Mesothelial cell of epicardium (in vitro differentiated cells): ENCODE data around the gene TIFAB. TPM values are rescaled to one million over a fixed set of nuclear protein-coding genes. Genes with fewer than 3 reads are reported as not detected.
A peak's percentile ranks its signal among the peaks of the same experiment; 100 is the strongest.

Experiments used
- DNase-seq, 2 experiments: peaks; one replicate each; pipeline ENCODE4 v3.0.0; 2021; ENCODE audit warnings: low spot score in 2 of 2; ENCODE audit not compliant: unreplicated experiment in 2 of 2
- H3K27ac Mint-ChIP-seq: 2 replicates; pipeline ENCODE4 v1.8.0; 2021; ENCODE audit warnings: mixed read lengths
- H3K27me3 Mint-ChIP-seq: 2 replicates; pipeline ENCODE4 v1.8.0; 2021; ENCODE audit warnings: low read depth, mixed read lengths
- H3K36me3 Mint-ChIP-seq: 2 replicates; pipeline ENCODE4 v1.8.0; 2021; ENCODE audit warnings: mixed read lengths
- H3K4me1 Mint-ChIP-seq: 2 replicates; pipeline ENCODE4 v1.8.0; 2021; ENCODE audit warnings: mixed read lengths
- H3K4me3 Mint-ChIP-seq: 2 replicates; pipeline ENCODE4 v1.8.0; 2021; ENCODE audit warnings: mild to moderate bottlenecking, moderate library complexity, mixed read lengths
- H3K9me3 Mint-ChIP-seq: 2 replicates; pipeline ENCODE4 v1.8.0; 2021; ENCODE audit warnings: mixed read lengths
- CTCF ChIP-seq: fragments of 200-600 bp; sonication (generic); IDR thresholded peaks from one replicate; pipeline ENCODE4 v1.5.0; 2021; ENCODE audit warnings: antibody characterized with exemption; ENCODE audit not compliant: unreplicated experiment
- total RNA-seq: library from RNA; stranded (reverse); gene quantifications from 3 replicates; pipeline ENCODE4 v1.2.1, GENCODE V29; 2021

Gene TIFAB
- total RNA-seq, 1 donor from 2014 or later = not detected

GRCh38 chr5:135488727-135489465 lies 36.7 kb upstream of the TIFAB start:
- Mint-ChIP-seq H3K27me3 (peaks cover 96% of the 10 kb centered on the region), H3K27ac (no peak overlapping the region), H3K4me3 (peak overlapping the region; percentile 74), H3K36me3 (no peaks in the 10 kb centered on the region), H3K9me3 (no peaks in the 10 kb centered on the region), H3K4me1 (peaks cover 33% of the 10 kb centered on the region)
- TF ChIP-seq CTCF = no peak
- DNase-seq = peak in 1 of 2 experiments; percentile 65

- no peak for TF ChIP-seq CTCF
- no peak for DNase-seq
- Mint-ChIP-seq H3K4me1 (peaks cover 29% of the 10 kb centered on the region), H3K4me3 (peak overlapping the region; percentile 74), H3K36me3 (no peaks in the 10 kb centered on the region), H3K27ac (no peak overlapping the region), H3K27me3 (peaks cover 93% of the 10 kb centered on the region), H3K9me3 (no peaks in the 10 kb centered on the region)
Measured at GRCh38 chr5:135487839-135488514, 35.8 kb upstream of the TIFAB start.

DNA sequence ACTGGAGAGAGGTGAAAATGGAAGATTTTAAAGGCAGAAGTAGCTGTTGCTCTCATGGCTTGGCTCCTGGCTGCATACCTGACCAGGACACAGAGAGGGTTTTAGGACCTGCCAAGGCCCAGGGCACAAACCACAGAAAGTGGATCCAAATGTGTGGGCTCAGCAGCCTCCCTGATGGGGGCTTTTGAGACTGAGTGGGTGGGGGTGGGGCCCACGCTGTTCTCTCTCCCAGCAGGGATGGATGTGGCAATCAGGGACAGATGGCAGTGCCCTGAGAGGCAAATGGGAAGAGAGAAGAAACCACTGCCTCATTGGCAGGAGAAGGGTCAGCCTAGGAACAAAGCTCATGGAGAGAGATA lies 34.9 kb upstream of the TIFAB start:
- H3K4me1 Mint-ChIP-seq = peaks cover 29% of the 10 kb centered on the region
- no peak overlapping the region for H3K4me3 Mint-ChIP-seq
- DNase-seq = no peak
- no peaks in the 10 kb centered on the region for H3K36me3 Mint-ChIP-seq
- H3K27me3 Mint-ChIP-seq = peaks cover 84% of the 10 kb centered on the region
- no peaks in the 10 kb centered on the region for H3K9me3 Mint-ChIP-seq
- no peak for TF ChIP-seq CTCF
- no peak overlapping the region for H3K27ac Mint-ChIP-seq

GRCh38 chr5:135486131-135487036 lies 34.2 kb upstream of the TIFAB start:
- Mint-ChIP-seq H3K4me1 (peaks cover 26% of the 10 kb centered on the region), H3K4me3 (no peak overlapping the region), H3K27me3 (peaks cover 78% of the 10 kb centered on the region), H3K9me3 (no peaks in the 10 kb centered on the region), H3K27ac (no peak overlapping the region), H3K36me3 (no peaks in the 10 kb centered on the region)
- TF ChIP-seq CTCF = no peak
- no peak for DNase-seq

- Mint-ChIP-seq H3K27me3 (peaks cover 72% of the 10 kb centered on the region), H3K9me3 (no peaks in the 10 kb centered on the region), H3K36me3 (no peaks in the 10 kb centered on the region), H3K4me3 (no peak overlapping the region), H3K27ac (no peak overlapping the region), H3K4me1 (peaks cover 21% of the 10 kb centered on the region)
- DNase-seq = no peak
- no peak for TF ChIP-seq CTCF
Measured at GRCh38 chr5:135484674-135485086, 32.5 kb upstream of the TIFAB start.
